Astrocyte (in vitro differentiated cells and primary cell): ENCODE results near the gene MYLK2.

Experiments
- EZH2 ChIP-seq: IDR thresholded peaks from 2 replicates; pipeline ENCODE4 v1.6.1; 2012; ENCODE audit warnings: mild to moderate bottlenecking, low read length, inconsistent platforms; ENCODE audit not compliant: insufficient read depth
- TF ChIP-seq, protein P1 (sequence below): IDR thresholded peaks from 2 replicates; pipeline ENCODE4 v1.5.1; 2011; ENCODE audit warnings: low read depth, mild to moderate bottlenecking, inconsistent platforms, low read length, moderate library complexity; ENCODE audit not compliant: insufficient read depth

DNA sequence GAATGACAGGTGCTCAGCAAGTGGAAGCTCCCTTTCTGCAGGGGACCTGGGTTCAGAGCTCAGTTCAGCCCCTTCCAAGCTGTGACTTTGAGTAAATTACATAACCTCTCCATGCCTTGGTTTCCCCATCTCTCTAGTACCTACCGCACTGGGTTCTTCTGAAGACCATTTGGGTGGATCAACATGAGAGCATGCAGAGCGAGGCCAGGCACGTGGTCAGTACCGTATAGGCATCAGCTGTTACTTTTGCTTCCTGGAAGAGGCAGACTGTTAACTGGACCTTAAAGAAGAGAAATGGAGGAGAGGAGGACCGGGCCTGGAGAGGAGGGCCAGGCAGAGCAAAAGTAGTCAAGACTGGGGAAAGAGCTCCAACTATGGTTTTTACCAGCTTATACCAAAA is 1.7 kb upstream of the MYLK2 start:
- TF ChIP-seq, protein P1, sequence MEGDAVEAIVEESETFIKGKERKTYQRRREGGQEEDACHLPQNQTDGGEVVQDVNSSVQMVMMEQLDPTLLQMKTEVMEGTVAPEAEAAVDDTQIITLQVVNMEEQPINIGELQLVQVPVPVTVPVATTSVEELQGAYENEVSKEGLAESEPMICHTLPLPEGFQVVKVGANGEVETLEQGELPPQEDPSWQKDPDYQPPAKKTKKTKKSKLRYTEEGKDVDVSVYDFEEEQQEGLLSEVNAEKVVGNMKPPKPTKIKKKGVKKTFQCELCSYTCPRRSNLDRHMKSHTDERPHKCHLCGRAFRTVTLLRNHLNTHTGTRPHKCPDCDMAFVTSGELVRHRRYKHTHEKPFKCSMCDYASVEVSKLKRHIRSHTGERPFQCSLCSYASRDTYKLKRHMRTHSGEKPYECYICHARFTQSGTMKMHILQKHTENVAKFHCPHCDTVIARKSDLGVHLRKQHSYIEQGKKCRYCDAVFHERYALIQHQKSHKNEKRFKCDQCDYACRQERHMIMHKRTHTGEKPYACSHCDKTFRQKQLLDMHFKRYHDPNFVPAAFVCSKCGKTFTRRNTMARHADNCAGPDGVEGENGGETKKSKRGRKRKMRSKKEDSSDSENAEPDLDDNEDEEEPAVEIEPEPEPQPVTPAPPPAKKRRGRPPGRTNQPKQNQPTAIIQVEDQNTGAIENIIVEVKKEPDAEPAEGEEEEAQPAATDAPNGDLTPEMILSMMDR, result no peak
- TF ChIP-seq EZH2, result no peak
